Measurements from ENCODE around the gene ZNF286A. TPM values are rescaled to one million over a fixed set of nuclear protein-coding genes. Genes with fewer than 3 reads are reported as not detected.
"Not testable (repeated sequence)": the region's sequence is repeated elsewhere in the genome, so short reads cannot be mapped to it uniquely, and the experiment has no call there.

ZNF286A gene
- polyA plus RNA-seq (ENCODE audit: insufficient read length) = 24.0 TPM

DNA sequence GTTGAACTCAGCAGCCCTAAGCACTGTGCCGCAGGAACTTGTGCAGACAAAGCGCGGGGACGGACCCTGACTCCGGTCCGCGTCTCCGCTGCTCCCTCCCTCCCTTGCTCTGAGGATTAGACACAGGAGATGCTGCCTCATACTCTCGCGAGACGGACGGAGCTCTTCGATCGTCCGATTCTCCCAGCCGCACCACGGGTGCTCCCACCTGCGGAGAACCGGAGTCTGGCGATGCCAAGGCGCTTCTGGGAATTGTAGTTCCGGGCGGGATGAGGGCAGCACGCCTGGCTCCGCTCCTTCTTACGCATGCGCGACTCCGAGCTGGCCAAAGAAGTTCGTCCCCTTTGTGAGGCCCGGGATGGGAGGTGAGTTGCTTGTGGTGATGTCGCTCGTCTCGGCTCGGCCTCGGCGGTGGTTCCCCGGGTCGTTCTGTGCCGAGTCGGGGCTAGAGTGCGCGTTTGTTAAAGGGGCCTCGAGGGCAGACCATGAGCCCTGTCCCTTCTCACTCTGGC is at the start of gene ZNF286A:
Gene ZNF286A, plus strand, starts transcription at position 340 of the 512 bp plus-strand sequence. CDS start 578 bp downstream, outside the sequence.
- DNase-seq = peak; percentile 99

DNA sequence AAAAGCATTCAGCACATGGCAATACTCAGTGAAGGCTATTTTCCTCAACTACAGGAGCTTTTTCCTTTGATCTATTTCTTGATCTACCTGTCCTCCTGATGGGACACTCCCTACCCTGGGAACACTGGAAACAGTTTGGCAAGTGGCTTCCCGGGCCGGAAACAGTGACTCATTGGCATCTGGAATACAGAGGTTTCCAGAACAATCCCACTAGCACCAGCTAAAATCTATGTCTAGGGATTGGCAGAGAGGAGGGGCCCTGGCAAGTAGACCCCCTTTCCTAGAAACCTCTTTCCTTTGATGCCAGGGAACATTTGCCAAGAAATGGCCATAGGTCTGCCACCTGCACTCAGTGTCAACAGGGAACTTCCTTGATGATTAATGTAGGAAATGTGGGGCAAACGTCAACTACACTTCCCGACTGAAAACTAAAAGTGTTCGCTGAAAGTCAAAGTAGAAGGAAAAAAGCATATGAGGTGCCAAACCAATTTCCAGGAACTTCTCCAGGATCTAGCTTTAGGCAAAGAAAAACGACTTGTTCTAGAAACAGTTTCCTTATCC is 49.6 kb upstream of the ZNF286A start:
- DNase-seq = peak; percentile 72

DNA sequence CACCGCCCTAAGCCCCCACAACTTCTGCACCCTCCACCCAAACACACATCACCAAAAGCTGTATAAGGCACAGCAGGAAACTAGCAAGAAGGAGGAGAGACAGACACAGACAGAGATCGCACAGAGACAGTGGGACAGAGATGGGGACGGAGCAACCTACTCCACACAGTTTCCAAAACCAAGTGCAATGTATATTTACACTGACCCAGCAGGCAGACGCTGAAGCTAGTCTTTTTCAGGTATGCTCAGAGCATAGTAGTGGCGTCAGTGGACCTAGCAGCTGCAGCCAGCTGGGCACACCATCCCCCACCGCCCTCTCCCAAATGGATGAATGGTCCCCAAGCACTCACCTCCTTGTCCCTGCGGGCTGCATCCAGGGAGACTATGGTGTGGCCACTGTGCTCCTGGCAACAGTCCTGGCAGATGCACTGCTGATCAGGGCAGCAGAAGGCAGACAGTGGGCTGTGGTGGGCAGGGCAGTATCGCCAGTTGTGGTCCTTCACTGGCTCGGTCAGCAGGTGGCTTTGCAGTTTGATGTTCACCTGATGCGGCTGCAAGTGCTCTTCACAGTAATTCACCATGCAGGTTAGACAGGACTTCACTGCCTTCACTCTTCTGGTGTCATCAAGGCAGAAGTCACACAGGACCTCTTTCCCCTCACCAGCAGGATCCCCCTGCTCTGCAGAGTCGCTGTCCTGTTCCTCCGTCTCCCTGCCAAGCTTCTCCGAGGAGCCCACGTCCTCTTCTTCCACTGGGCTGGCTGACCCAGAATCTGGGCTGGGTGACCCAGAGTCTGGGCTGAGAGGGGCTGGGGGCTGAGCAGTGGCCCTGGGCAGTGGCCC is 48.6 kb upstream of the ZNF286A start:
- DNase-seq = peak; percentile 26

DNA sequence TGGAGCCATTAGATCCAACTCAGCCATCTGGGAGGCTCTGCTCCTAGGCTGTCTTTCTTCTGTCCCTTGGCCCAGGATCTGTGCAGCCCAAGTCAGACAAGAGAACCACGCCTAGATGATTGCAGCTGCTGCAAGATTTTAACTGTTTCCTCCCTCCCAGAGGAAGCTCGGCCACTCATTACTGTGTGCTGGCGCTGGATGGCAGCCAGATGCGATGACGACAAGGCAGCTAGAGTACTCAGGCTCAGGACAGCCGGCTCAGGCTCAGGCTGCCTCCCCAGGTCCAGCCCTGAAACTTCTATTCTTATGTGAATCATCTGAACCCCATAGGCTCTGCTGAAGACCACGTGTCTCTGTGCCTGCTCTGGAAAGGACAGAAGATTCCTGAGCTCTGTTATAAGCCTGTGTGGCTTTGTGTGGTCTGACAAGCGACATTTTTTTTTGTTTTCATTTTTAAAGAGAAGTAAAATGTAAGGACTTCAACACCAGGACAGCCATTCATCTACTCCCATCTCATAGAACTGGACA is 47.9 kb upstream of the ZNF286A start:
- peak; percentile 93 for DNase-seq

DNA sequence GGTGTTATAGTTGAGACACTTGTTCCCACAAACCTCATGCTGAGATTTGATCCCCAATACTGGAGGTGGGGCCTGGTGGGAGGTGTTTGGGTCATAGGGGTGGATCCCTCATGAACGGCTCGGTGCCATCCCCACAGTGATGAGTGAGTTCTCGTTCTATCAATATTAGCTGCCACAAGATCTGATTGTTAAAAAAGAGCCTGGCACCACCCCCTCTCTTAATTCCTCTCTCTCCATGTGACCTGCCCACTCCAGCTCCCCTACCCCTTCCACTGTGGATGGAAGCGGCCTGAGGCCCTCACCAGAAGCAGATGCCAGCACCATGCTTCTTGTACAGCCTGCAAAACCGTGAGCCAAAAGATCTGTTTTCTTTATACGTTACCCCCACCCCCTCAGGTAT is 46.6 kb upstream of the ZNF286A start:
- no peak for DNase-seq

DNA sequence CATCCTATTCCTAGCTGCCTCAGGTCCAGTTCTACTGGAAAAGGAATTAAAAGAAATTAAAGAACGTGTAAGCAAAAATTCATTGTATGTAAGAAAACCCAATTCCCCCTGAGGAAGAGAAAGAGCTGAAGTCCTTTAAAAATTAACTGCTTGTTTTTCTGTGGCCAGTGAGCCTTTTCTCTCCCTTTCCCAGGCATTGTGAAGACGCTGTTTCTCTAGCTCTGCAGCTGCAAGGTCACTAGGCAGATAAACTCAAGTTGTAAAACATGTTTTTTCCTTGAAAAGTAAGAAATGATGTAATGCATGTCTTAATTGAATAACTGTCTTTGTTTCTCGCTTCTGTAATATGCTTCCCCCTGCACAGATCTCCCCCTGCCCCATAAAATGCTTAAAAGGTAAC is 45.2 kb upstream of the ZNF286A start:
- DNase-seq = not testable (repeated sequence)

DNA sequence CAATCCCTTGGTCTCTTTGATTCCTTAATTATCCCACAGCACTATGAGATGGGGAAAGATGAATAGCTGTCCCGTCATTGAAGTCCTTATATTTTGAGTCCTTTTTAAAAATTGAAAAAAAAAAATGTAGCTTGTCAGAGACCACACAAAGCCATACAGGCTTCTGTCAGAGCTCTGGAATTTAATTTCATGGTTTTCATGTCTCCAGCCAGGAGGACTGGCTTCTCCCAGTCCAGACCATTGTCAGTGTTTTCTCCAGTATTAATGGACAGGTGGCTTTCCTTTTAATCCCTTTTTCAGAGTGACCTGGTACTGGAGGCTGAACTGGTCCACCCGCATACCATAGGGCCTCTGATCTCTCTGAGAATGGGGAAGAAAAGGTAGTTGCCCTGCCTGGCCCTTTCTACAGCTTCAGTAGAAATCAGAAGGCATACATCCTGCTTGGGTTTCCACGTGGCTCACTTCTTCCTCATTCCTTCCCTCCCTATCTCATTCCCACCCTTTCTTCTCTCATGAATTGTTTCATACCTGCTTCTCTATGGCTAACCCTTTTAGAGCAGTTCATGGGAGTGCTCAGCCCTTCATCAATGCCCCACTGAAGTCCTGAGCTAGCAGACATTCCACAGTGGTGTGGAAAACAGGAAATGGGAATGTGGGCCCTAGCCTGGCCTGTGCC is 44.5 kb upstream of the ZNF286A start:
- DNase-seq = no peak

DNA sequence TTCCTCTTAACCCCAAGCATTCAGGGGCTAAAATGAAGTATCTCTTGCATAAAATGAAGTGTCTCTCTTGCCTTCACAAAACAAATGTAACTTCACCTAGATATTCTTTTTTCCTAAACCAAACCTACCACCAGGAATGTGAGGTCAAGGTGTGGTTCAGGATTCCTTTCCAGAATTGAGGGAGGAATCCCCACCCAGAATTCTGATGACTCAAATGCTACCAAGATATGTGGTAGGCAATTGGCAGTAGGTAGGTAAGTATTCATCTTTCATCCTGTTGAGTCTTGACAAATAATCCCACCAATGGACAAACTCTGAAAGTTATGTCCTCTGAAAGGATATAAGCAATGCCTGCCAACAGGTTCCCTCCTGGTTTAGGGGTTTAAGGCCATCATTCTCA is 41.7 kb upstream of the ZNF286A start:
- DNase-seq = no peak

DNA sequence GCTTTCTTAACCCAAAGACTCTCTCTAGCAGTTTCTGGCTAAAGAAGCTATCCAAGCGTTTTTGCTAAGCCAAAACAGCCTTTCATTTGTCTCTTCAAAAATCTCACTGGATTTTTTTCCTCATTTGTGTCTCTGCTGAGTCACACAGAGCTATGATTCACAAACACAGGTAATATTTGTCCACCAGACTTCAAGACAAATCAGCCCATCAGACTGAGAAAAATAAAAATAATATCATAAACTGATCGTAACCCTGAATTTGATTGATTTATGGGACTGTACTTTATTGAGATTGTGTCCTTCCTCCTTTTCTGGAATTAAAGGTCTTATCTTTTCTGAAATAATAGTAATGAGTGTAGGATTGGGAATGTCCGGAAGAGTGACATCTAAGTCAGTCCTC is 41.3 kb upstream of the ZNF286A start:
- no peak for DNase-seq

DNA sequence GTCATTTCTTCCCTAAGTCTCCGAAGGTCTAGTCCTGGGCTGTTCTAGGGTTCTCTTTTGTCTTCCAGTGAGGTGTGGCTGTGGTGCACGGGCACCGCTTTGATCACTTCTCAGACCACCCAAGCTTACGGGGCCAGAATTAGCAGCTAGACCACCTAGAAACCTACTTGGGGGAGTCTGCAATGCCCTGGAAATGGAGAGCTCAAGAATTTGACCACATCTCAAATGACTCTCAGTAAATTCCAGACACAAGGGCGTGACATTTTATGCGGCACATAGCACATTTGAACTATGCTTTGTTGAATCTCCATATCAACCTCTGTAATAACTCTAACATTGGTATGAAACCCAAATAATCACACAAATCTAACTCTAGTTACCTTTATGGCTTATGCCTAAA is 40.3 kb upstream of the ZNF286A start:
- no peak for DNase-seq

DNA sequence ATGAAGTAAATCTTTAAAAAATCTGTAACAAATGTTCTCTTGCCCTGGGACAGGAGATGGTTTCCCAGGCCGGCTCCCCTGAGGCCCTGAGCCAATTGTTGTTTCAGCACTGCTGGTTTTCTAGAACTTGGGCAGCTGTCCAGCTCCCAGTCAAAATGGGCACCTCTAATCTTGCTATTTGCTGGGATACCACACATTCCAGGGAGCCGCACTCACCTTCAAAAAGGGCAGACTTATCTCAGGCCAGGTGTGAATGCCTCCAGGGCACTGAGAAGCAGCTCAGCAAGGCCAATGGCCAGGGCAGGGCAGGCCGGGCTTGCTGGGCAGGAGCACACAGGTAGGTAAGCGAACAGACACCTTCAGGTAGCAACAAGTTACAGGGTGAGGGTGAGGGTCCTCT is 39.9 kb upstream of the ZNF286A start:
- no peak for DNase-seq

DNA sequence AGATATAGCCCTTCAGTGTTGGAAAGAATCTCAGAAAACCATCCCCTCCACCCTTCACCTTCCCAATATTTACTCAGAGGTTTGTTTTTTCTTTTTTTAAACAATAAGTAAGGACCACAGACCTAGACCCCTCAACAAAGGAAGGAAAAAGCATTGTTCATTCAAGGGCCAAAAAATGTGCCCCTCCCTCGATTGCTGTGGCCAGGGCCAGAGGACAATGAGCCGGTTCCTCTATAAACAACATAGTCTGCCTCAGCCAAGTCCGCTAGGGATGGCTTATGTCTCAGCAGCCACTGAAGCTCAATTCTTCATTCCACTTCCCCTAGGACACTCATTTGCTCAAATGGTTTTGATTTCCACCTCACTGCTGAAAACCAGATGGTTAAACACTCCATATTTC is 39.5 kb upstream of the ZNF286A start:
- no peak for DNase-seq

DNA sequence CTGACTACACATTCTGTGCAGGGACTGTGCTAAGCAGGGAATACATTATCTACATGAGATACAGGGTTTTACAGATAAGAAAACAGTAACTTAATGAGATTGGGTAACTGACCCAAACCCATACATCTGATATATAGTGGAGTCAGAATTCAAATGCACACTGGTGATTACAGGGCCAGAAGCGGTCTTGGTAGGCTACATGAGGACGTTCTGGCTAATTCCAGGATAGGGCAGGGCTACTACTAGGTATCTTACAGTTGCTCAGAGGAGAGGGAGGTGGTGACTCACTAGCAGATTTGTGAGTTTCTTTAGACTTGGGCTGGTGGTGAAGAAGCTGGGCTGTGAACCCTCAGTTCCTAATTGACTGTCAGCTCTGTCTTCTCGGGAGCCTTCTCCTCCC is 36.9 kb upstream of the ZNF286A start:
- DNase-seq = no peak

DNA sequence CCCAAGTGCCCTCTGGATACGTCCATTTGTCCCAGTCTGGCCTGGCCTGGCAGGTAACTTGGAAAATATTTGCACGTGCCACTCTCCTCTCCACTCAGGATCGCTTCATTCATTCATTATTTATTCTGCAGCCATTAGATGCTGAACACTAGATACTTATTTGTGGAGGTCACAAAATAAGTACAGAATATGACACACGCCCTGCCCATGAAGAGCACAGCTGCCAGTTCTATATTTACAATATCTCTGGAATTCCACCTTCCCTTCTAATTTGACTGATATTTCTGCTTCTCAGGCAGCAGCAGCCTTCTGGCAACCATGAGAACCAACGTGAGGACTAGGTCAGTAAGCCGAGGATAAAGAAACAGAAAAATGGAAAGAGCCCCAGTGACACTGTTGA is 36.4 kb upstream of the ZNF286A start:
- DNase-seq = no peak

DNA sequence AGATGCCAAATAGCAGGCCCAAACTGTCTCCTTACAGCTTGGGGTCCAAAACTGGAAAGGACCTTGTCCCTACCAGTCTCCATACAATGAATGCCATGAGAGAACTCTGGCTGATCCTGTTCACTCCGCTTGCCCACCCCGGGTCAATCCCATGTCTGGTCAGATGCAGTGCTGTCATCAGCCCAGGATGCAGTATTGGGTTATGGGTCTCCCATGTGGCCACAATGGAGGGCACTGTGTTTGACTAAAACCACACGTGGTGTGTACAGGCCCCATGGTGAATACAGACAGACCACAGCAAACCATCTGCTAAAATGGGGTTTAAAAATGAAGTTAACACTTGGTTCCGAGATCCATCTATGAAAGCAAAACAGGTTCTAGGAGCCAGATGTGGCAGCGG is 35.9 kb upstream of the ZNF286A start:
- DNase-seq = no peak

DNA sequence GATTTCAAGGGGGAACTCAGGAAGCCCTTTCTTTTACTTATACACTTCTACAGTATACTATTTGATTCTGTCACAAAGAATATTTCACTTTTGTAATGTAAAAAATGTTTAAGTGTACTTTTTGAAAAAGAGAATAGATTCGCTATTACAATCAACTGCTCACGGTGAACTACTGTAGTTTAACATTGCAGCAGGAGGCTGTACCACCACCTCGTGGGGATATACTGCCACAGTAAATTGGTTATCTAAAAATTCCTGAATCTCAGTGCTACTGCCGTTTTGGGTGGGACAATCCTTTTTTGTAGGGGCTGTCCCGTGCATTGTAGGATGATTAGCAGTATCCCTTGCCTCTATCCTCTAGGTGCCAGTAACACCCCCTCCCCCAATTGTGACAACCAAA is 30.0 kb upstream of the ZNF286A start:
- not testable (repeated sequence) for DNase-seq

DNA sequence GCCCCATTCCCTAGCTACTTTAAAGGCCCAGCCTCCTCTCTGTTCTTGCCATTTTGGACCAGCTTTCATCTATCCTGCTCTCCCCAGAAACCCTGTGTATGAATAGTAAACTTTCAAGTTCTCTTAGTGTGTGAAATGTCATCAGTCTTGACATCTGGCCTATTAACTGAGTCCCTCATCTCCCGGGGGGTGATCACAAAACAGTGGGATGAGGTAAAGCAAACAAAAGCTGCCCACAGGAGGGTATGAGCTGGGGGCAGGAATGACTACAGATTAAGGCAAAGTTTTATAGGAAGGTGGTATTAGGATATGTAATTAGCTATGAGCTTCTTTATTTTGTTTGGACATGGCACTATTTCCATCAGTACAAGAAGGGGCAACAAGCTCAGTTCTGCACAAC is 24.9 kb upstream of the ZNF286A start:
- DNase-seq = not testable (repeated sequence)

DNA sequence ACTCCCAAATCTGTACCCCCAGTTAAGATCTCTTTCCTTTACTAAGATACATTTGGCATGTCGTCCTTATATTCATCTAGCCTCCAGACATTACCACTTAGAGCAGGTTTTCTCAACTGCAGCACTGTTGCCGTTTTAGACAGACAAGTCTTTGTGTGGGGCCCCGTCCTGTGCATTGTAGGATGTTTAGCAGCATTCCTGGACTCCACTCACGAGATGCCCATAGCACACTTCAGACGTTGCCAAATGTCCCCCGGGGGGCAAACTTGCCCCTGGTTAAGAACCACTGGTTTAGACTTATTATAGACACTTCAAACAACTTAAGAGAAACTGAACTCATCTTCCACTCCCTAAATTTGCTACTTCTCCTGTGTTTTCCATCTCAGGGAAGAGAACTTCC is 23.6 kb upstream of the ZNF286A start:
- not testable (repeated sequence) for DNase-seq

DNA sequence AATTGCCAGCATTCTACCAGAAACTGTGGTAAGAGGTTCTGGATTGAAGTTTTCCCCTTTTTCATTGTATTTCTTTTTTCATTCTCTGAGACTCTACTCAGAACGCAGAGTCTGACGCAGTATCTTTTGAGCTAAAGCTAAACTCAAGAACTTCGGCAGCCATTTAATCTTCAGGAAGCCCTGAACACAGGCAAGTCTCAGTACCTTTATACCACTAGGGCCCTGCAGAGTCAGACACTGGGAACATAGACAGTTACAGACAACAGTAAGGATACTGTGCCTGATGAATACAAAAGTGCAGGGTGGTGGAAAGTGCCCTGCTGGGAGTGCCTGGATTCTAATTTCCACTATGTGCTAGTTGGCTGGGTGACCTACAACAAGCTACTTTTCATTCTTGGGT is 16.4 kb upstream of the ZNF286A start:
- DNase-seq = not testable (repeated sequence)

DNA sequence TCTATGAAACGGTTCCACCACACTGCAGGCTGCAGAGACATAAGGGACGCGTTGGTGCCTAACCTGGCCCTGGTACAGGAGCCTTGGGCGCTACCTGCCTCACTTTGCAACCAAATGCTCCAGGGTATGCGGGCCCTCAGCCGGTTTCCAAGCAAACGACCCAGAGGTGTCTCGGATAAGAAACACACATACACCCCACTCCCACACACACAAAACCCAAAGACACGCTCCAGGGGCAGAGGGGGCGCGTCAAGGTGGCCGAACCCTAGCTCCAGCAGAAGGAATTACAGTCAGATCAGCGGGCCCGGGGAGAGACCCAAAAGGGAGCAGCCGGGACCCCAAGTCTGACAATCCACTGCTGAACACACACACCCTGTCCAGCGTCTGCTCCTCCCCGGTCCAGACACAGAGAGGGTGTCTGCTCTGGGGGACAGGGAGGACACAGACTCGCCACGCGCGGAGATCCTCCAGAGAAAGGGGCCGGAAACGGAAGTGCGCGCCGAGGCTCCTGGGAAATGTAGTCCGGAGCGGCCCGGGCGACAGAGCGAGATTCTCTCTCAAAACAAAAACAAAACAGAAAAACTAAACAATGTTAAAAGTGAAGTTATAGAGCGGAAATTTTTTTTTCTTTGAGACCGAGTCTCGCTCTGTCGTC is 15.6 kb upstream of the ZNF286A start, which contains the start of gene TRIM16:
Gene TRIM16, minus strand, starts transcription at position 488 of the 655 bp plus-strand sequence. CDS start 32,702 bp downstream, outside the sequence.
- DNase-seq = peak; percentile 76

DNA sequence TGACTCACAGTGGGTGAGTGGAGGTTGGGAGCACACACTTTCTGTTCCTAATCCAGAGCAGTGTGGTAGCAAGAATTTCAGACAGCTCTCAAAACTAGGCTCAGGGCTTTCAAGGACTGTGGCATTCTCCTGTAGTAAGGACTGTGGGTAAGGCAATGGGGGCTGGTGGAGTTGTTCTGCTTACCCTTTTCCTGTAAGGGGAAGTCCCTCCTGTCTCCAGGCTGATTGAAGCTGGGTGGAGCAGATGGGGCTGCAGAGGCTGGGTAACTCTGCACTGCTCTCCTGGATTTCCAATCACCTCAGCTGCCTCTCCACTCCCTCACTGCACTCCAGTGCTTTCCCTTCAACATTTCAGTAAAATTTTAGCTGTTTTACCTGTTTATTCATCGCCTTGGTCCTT is 12.1 kb upstream of the ZNF286A start:
- DNase-seq = not testable (repeated sequence)

DNA sequence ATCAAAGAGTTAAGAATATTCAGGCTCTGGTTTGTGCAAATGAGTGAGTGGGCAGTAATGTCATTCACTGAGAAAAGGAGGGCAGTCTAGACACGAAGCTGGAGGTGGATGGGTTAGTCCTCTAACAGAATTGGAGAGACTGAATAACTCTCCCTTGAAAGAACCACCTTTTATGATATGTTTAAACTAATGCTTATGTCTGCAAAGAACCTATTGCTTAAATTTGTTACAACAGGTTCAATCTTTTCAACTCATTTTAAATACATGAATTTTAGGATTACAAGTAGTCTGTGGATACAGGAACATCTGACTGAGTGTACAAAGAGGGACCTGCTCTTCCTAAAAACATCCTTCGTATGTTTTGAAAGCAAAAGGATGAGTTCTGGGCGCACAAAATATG is 585 bp upstream of the ZNF286A start:
- DNase-seq = peak; percentile 4
